HT-29 (cell line): ENCODE data around the gene FCER2. TPM values are rescaled to one million over a fixed set of nuclear protein-coding genes. Genes with fewer than 3 reads are reported as not detected.

Experiments used
- DNase-seq: peaks from one replicate; pipeline ENCODE4 v3.0.0-alpha.2; 2015; ENCODE audit warnings: low spot score
- total RNA-seq: library from RNA; depleted of rRNA; stranded (reverse); fragments of >200 nt; shearing (Covaris generic); gene quantifications from 2 replicates; pipeline ENCODE4 v1.2.3, GENCODE V29; 2014

The FCER2 gene
- total RNA-seq, 1 experiment from 2014 or later: not detected

GRCh38 chr19:7652061-7652641 lies 49.8 kb downstream of the FCER2 start:
- peak; percentile 67 for DNase-seq

- DNase-seq: no peak
These were observed 51.8 kb downstream of the FCER2 start for GRCh38 chr19:7650148-7650547.

GRCh38 chr19:7648265-7649014 lies 53.5 kb downstream of the FCER2 start:
- no peak for DNase-seq

GRCh38 chr19:7647156-7647555 lies 54.8 kb downstream of the FCER2 start:
- DNase-seq: no peak

GRCh38 chr19:7646426-7646700 lies 55.6 kb downstream of the FCER2 start:
- no peak for DNase-seq

GRCh38 chr19:7645656-7646425 lies 56.1 kb downstream of the FCER2 start:
- no peak for DNase-seq

- no peak for DNase-seq
These were observed 56.8 kb downstream of the FCER2 start for GRCh38 chr19:7645163-7645562.

- no peak for DNase-seq
These were observed 57.4 kb downstream of the FCER2 start for GRCh38 chr19:7644550-7644877.

GRCh38 chr19:7643629-7644549 lies 58.0 kb downstream of the FCER2 start:
- peak; percentile 47 for DNase-seq

- no peak for DNase-seq
These were observed 58.9 kb downstream of the FCER2 start for GRCh38 chr19:7643031-7643415.

GRCh38 chr19:7642295-7643030 lies 59.5 kb downstream of the FCER2 start:
- no peak for DNase-seq

GRCh38 chr19:7641290-7642276 lies 60.3 kb downstream of the FCER2 start:
- DNase-seq: no peak

GRCh38 chr19:7640803-7641202 lies 61.1 kb downstream of the FCER2 start:
- DNase-seq: no peak

GRCh38 chr19:7639863-7640348 lies 62.0 kb downstream of the FCER2 start:
- DNase-seq: no peak

GRCh38 chr19:7638802-7639465 lies 63.0 kb downstream of the FCER2 start:
- DNase-seq: no peak
